ENCODE data around the gene HOXD4. TPM values are rescaled to one million over a fixed set of nuclear protein-coding genes. Genes with fewer than 3 reads are reported as not detected.

Gene HOXD4
- total RNA-seq, 1 experiment from 2014 or later, result 0.61 TPM

DNA sequence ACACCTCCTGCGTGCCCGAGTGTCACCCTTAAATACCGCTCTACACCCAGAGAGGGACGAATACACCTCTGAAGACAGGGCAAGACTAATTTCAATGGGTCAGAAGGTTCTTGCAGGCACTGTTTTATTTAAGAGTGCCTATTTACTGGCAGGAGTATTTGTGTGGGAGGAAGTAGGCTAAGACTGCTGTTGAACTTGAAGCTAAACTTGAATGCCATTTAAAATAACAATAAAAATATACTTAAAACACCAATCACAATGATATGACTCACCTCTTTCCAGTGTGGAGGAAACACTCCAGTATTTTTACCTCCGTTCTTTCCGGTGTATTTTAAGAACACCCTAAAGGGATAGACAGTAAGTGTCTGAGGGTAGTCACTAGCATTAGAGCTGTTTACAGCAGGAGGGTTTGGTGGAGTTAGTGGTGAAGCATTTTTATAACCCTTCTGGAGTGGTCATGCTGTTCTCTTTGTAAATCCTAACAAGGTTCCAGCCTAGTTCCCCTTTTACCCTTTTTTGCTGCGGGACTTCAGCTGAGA, 27.5 kb downstream of the HOXD4 start:
- intact Hi-C loops (cut with micrococcal nuclease), result no loop called here
- no peaks in the 10 kb centered on the region for H3K9me3 ChIP-seq (ENCODE audit: control insufficient read depth in 1 of 2, insufficient read depth in 1 of 2, low read depth in 1 of 2, low read length in 2 of 2)
- H3K4me1 ChIP-seq (ENCODE audit: control insufficient read depth in 1 of 2, insufficient read depth in 2 of 2, low read length in 2 of 2), result no peaks in the 10 kb centered on the region
- no peak overlapping the region for H3K4me2 ChIP-seq (ENCODE audit: low read length)
- ChIA-PET RAD21 (ENCODE audit: low non-redundant PET in 1 of 2, low total read pairs in 2 of 2, uncharacterized antibody in 2 of 2, unreplicated experiment in 2 of 2) (no interaction called here), POLR2A (no interaction called here), CTCF (no interaction called here)
- H3K79me2 ChIP-seq (ENCODE audit: insufficient read depth, low read length), result no peaks in the 10 kb centered on the region
- H3K4me3 ChIP-seq (replicated peaks in 1 of 2; ENCODE audit: low read depth in 1 of 2, low read length in 2 of 2), result no peak overlapping the region
- H4K20me1 ChIP-seq (ENCODE audit: insufficient read depth), result no peaks in the 10 kb centered on the region
- no peaks in the 10 kb centered on the region for H3K36me3 ChIP-seq (ENCODE audit: control insufficient read depth in 1 of 2, insufficient read depth in 2 of 2, low read length in 2 of 2)
- DNase-seq (ENCODE audit: low read depth, low spot score) (no peak), ATAC-seq (no peak)
- H2AFZ ChIP-seq (ENCODE audit: low read depth, low read length, poor library complexity, severe bottlenecking), result no peak overlapping the region
- H3K27me3 ChIP-seq (ENCODE audit: insufficient read depth, low read length), result no peaks in the 10 kb centered on the region
- no peaks in the 10 kb centered on the region for H3K9me2 ChIP-seq (ENCODE audit: insufficient read depth)
- no TSS peak for BruUV-seq (replicated peaks)
- H3K9ac ChIP-seq (ENCODE audit: low read length), result no peak overlapping the region
- TF ChIP-seq SP1 (IDR thresholded peaks at IDR 0.05; ENCODE audit: low read depth) (no peak), CEBPB (IDR thresholded peaks at IDR 0.05; ENCODE audit: low read depth) (no peak), EZH2phosphoT487 (IDR thresholded peaks at IDR 0.05; ENCODE audit: borderline replicate concordance) (no peak)
- TF ChIP-seq, protein P1, sequence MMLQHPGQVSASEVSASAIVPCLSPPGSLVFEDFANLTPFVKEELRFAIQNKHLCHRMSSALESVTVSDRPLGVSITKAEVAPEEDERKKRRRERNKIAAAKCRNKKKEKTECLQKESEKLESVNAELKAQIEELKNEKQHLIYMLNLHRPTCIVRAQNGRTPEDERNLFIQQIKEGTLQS (IDR thresholded peaks at IDR 0.05), result no peak
- H3K27ac ChIP-seq (ENCODE audit: low read depth, low read length), result no peak overlapping the region

GRCh38 chr2:176181551-176181950, 30.2 kb downstream of the HOXD4 start:
- H3K9ac ChIP-seq (ENCODE audit: low read length), result no peak overlapping the region
- no peaks in the 10 kb centered on the region for H4K20me1 ChIP-seq (ENCODE audit: insufficient read depth)
- no peaks in the 10 kb centered on the region for H3K36me3 ChIP-seq (ENCODE audit: control insufficient read depth in 1 of 2, insufficient read depth in 2 of 2, low read length in 2 of 2)
- no peak overlapping the region for H3K27ac ChIP-seq (ENCODE audit: low read depth, low read length)
- H3K4me1 ChIP-seq (ENCODE audit: control insufficient read depth in 1 of 2, insufficient read depth in 2 of 2, low read length in 2 of 2), result no peaks in the 10 kb centered on the region
- POLR2A ChIA-PET, result no interaction called here
- H3K9me2 ChIP-seq (ENCODE audit: insufficient read depth), result no peaks in the 10 kb centered on the region
- H3K27me3 ChIP-seq (ENCODE audit: insufficient read depth, low read length), result no peaks in the 10 kb centered on the region
- no peak overlapping the region for H3K4me3 ChIP-seq (replicated peaks in 1 of 2; ENCODE audit: low read depth in 1 of 2, low read length in 2 of 2)
- RAD21 ChIA-PET (ENCODE audit: low non-redundant PET in 1 of 2, low total read pairs in 2 of 2, uncharacterized antibody in 2 of 2, unreplicated experiment in 2 of 2), result no interaction called here
- BruUV-seq (replicated peaks), result no TSS peak
- CTCF ChIA-PET, result no interaction called here
- no peaks in the 10 kb centered on the region for H3K79me2 ChIP-seq (ENCODE audit: insufficient read depth, low read length)
- intact Hi-C loops (cut with micrococcal nuclease), result no loop called here
- H3K9me3 ChIP-seq (ENCODE audit: control insufficient read depth in 1 of 2, insufficient read depth in 1 of 2, low read depth in 1 of 2, low read length in 2 of 2), result no peaks in the 10 kb centered on the region
- TF ChIP-seq ZBTB33 (IDR thresholded peaks at IDR 0.05; ENCODE audit: extremely low read depth, insufficient replicate concordance, low read length), result no peak
- no peak for TF ChIP-seq ZNF274 (IDR thresholded peaks at IDR 0.05; ENCODE audit: low read depth, low read length)
- TF ChIP-seq POLR2AphosphoS5 (IDR thresholded peaks at IDR 0.05; ENCODE audit: low read depth, low read length), result no peak
- no peak for TF ChIP-seq RAD21 (IDR thresholded peaks at IDR 0.05; ENCODE audit: low read depth)
- TF ChIP-seq CTCF (IDR thresholded peaks at IDR 0.05 in 2 of 3, conservative IDR thresholded peaks at IDR 0.05 in 1 of 3; ENCODE audit: borderline replicate concordance in 1 of 3, insufficient read depth in 1 of 3, low read depth in 2 of 3, low read length in 2 of 3), result no peak
- TF ChIP-seq POLR2A (IDR thresholded peaks at IDR 0.05; ENCODE audit: borderline replicate concordance, extremely low read depth, insufficient read depth, insufficient read length), result no peak
- no peak for TF ChIP-seq EGR1 (IDR thresholded peaks at IDR 0.05; ENCODE audit: low read depth)
- ATAC-seq, result no peak
- H2AFZ ChIP-seq (ENCODE audit: low read depth, low read length, poor library complexity, severe bottlenecking), result no peak overlapping the region
- no peak overlapping the region for H3K4me2 ChIP-seq (ENCODE audit: low read length)
- DNase-seq (ENCODE audit: low read depth, low spot score), result no peak
